GM12874 (cell line): ENCODE results near the gene HS6ST3.

ENCODE experiments used
- TF ChIP-seq, protein P1 (sequence below): IDR thresholded peaks from 2 replicates; pipeline ENCODE4 v1.5.1; 2011; ENCODE audit warnings: low read depth, mild to moderate bottlenecking, control low read depth, low read length, moderate library complexity; ENCODE audit not compliant: insufficient read depth

The HS6ST3 gene

DNA sequence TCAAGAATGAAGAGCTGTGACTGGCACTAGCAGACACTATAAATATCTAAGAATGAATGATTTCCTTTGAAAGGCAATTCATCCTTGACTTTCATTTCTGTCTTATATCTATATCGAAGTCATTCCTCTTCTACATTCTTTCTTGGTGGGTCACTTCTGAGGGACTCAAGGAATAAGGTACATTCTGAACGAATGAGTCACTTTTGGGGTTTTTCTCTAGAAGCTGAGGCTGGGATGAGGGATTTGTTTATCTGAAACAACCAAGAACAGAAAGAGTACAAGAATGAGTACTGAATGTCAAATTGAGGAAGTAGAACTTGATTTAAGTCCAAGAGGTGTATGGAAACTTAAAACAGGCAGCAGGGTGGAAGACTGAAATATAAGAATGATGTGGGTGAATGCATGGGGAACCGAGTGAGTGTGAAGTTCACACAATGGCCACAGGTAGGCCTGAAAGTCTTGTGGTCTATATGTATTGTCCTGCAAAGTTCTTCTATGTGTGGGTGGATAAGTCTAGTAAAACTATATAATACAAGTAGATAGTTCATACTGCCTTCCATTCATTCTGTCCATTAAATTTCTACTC, 560.5 kb downstream of the HS6ST3 start:
- TF ChIP-seq, protein P1, sequence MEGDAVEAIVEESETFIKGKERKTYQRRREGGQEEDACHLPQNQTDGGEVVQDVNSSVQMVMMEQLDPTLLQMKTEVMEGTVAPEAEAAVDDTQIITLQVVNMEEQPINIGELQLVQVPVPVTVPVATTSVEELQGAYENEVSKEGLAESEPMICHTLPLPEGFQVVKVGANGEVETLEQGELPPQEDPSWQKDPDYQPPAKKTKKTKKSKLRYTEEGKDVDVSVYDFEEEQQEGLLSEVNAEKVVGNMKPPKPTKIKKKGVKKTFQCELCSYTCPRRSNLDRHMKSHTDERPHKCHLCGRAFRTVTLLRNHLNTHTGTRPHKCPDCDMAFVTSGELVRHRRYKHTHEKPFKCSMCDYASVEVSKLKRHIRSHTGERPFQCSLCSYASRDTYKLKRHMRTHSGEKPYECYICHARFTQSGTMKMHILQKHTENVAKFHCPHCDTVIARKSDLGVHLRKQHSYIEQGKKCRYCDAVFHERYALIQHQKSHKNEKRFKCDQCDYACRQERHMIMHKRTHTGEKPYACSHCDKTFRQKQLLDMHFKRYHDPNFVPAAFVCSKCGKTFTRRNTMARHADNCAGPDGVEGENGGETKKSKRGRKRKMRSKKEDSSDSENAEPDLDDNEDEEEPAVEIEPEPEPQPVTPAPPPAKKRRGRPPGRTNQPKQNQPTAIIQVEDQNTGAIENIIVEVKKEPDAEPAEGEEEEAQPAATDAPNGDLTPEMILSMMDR = no peak

DNA sequence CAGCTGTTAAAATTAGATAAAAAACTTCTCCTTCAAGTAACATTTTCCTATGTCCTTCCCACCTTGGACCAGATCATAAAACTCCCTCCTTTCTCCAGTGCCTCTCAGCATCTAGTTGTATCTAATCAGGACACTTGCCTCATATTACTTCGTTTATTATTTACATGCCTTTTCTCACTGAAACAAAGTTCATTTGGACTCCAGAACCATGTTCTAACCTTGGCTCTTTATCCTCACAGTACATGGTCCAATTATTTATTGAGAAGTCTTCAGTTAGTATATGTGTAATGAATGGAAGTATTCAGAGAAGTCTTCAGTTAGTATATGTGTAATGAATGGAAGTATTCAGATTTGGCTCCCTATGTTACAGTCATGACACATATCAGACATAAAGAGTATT, 561.7 kb downstream of the HS6ST3 start:
- TF ChIP-seq, protein P1 = no peak

DNA sequence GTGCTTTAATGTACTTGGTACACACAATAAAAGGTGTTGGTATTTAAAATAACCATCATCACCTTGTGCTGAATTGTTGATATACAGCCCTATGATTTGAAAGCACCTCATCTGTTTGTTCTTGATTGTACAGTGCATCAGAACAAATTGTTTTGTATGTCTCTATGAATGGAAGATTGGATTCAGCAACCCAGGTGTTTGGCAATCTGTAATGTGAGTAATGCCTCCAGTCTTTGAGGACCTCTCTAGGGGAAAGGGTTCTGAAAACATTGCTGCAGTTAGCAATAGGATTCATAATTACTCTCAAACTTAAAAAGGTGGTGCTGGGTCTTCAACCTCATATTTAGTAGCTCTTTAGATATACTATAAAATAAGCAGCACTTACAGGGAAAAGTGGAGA, 562.6 kb downstream of the HS6ST3 start:
- TF ChIP-seq, protein P1 = no peak

DNA sequence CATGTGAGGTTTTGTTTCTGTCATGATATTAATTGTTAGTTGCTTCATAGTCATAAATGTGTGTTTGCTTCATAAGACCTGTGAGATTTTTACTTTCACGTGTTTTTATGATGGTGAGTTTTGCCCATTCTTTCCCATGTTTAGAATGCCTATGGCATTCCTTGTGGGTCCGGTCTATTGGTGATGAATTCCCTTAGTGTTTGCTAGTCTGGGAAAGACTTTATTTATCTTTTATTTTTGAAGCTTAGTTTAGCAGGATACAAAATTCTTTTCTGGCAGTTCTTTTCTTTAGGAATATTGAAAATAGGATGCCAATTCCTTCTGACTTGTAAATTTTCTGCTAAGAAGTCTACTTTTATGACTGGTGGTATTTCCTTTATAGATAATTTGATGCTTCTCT, 571.7 kb downstream of the HS6ST3 start:
- TF ChIP-seq, protein P1 = no peak

DNA sequence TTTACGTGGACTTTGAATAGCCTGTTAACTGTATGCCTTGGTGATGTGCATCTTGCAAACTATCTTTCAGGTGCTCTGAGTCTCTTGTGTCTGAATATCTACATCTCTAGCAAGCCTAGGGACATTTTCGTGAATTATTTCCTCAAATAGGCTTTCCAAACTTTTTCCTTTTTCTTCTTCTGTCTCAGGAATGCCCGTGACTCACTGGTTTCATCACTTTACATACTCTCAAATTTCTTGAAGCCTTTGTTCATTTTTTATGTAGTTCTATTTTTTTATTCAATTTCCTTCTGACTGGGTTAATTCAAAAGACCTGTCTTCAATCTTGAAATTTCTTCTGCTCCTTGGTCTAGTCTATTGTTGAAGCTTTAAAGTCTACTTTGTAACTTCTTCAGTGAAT, 572.1 kb downstream of the HS6ST3 start:
- TF ChIP-seq, protein P1 = no peak

DNA sequence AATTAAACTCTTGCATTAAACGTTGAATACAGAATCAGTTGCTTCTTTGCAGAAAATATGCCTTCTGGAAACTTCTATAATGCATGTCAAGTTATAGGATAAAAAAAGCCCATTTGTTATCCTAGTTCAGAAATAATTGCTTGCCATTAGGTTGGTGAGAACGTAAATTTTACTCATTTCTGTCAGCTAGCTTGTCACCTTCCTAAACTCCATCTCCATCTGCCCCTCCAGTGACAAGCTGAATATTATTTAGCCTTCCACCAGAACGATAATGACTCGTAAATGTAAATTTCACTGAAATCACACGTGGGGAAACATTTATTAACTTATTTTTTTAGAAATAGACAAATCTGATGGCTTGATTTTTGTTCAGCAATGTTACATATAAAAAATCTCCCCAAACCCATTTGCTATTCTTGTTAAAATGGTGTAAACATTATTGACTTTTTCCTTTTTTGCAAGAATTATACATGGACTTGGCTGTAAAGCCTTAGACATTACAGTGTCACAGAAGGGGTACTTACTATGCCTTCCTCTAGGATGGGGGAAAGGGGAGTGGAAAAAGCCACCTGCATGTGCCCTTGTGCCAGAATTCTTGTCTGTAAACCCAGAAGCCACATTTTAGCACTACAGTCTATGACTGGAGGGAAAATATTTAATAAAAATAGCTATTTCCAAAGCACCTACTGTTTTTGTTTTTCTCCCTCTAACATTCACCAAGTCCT, 577.5 kb downstream of the HS6ST3 start:
- TF ChIP-seq, protein P1 = no peak

DNA sequence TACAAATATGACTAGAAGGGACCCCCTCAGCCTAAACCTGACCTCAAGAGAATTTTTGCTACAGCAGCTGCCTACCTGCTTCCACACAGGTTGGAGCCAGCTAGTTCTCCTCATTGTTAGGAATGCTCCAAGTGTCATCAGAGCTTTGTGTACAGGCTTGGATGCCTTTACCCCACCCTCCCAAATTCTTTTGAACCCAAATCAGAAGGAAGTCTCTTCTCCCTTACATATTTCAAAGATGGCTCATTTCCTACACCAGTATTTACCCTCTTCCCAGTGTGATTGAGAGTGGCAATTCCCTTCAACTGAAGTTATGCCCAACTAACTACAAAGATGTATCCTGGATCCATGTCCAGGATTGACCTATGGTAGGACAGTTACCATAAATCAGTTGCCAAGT, 581.2 kb downstream of the HS6ST3 start:
- TF ChIP-seq, protein P1 = no peak
